DOHH2 (cell line): ENCODE results near the gene GGACT.
"Not testable (repeated sequence)": the region's sequence is repeated elsewhere in the genome, so short reads cannot be mapped to it uniquely, and the experiment has no call there.

Source experiments
- CTCF ChIP-seq: fragments of 200-600 bp; sonication (generic); IDR thresholded peaks from one replicate; pipeline ENCODE4 v1.5.1; 2014; ENCODE audit warnings: antibody characterized with exemption, mild to moderate bottlenecking, low read depth, low read length; ENCODE audit not compliant: poor library complexity, severe bottlenecking
- EZH2phosphoT487 ChIP-seq: fragments of 200-600 bp; sonication (generic); IDR thresholded peaks from 2 replicates; pipeline ENCODE4 v1.6.1; 2017; ENCODE audit warnings: borderline replicate concordance, mild to moderate bottlenecking, antibody characterized with exemption, low read length, moderate library complexity, mixed read lengths

GRCh38 chr13:100577239-100577638 is 11.3 kb downstream of the GGACT start:
- TF ChIP-seq CTCF, EZH2phosphoT487: not testable (repeated sequence)
